HL-60/S4 (cell line): ENCODE measurements around the gene LRRC27.

ENCODE experiments used
- in situ Hi-C: fragments of 300-500 bp; cut with MboI; formaldehyde crosslinking; loops from 2 replicates; pipeline ENCODE4 v1.14.3; 2022; ENCODE audit warnings: low sequenced_read_pairs

LRRC27 gene

GRCh38 chr10:132409667-132410028 is 77.7 kb downstream of the LRRC27 start:
- in situ Hi-C loops: no loop called here

GRCh38 chr10:132410056-132410778 is 78.2 kb downstream of the LRRC27 start:
- in situ Hi-C loops: no loop called here

GRCh38 chr10:132410779-132411532 is 79.0 kb downstream of the LRRC27 start:
- in situ Hi-C loops: no loop called here

- in situ Hi-C loops: no loop called here
These were observed 79.7 kb downstream of the LRRC27 start for GRCh38 chr10:132411561-132412253.

GRCh38 chr10:132412316-132413192 is 80.6 kb downstream of the LRRC27 start:
- in situ Hi-C loops: no loop called here

- in situ Hi-C loops: no loop called here
These were observed 81.5 kb downstream of the LRRC27 start for GRCh38 chr10:132413226-132414205.

- in situ Hi-C loops: no loop called here
These were observed 82.5 kb downstream of the LRRC27 start for GRCh38 chr10:132414402-132415016.

- in situ Hi-C loops: no loop called here
These were observed 83.3 kb downstream of the LRRC27 start for GRCh38 chr10:132415255-132415654.

- in situ Hi-C loops: no loop called here
These were observed 84.0 kb downstream of the LRRC27 start for GRCh38 chr10:132415956-132416355.

GRCh38 chr10:132416566-132417256 is 84.7 kb downstream of the LRRC27 start:
- in situ Hi-C loops: no loop called here

GRCh38 chr10:132417257-132417910 is 85.4 kb downstream of the LRRC27 start:
- in situ Hi-C loops: no loop called here

GRCh38 chr10:132417957-132418441 is 86.0 kb downstream of the LRRC27 start:
- in situ Hi-C loops: no loop called here

- in situ Hi-C loops: no loop called here
These were observed 86.8 kb downstream of the LRRC27 start for GRCh38 chr10:132418527-132419416.

GRCh38 chr10:132419538-132420468 is 87.8 kb downstream of the LRRC27 start:
- in situ Hi-C loops: no loop called here

- in situ Hi-C loops: no loop called here
These were observed 88.5 kb downstream of the LRRC27 start for GRCh38 chr10:132420469-132420980.
